ENCODE data around the gene DOK4. TPM values are rescaled to one million over a fixed set of nuclear protein-coding genes. Genes with fewer than 3 reads are reported as not detected.

The DOK4 gene
- total RNA-seq, 1 experiment from 2014 or later = 13.1 TPM

- Histone ChIP-seq H3K79me2 (ENCODE audit: insufficient read depth, low read length) (peaks cover 2% of the 10 kb centered on the region; the same call in 1 of the 2 replicates), H4K5ac (ENCODE audit: insufficient read length, low read depth, low read length) (no peak overlapping the region), H3K79me1 (ENCODE audit: insufficient read depth, low read depth, low read length, poor library complexity, severe bottlenecking) (peaks cover 5% of the 10 kb centered on the region), H2AFZ (ENCODE audit: low read length) (no peak overlapping the region), H2BK15ac (ENCODE audit: low read depth, low read length) (no peak overlapping the region), H3K4me2 (ENCODE audit: insufficient read depth, insufficient read length, low read length) (peak overlapping the region; percentile 68), H3K4me1 (ENCODE audit: insufficient read depth, low read length) (no peaks in the 10 kb centered on the region), H4K91ac (ENCODE audit: insufficient read length, low read depth, low read length) (no peak overlapping the region), H2AK5ac (ENCODE audit: insufficient read length, low read length) (no peak overlapping the region), H2BK12ac (ENCODE audit: insufficient read length, low read depth, low read length) (no peak overlapping the region), H4K8ac (replicated peaks; ENCODE audit: insufficient read length, low read depth, low read length) (no peak overlapping the region), H3K27ac (ENCODE audit: insufficient read length, low read depth, low read length) (no peak overlapping the region), H2BK5ac (ENCODE audit: insufficient read length, low read length) (no peak overlapping the region), H3K23me2 (ENCODE audit: insufficient read length, low read depth, low read length, poor library complexity, severe bottlenecking) (peaks cover 10% of the 10 kb centered on the region), H3K27me3 (ENCODE audit: insufficient read depth, low read length) (no peaks in the 10 kb centered on the region), H2BK20ac (ENCODE audit: low read depth, low read length, poor library complexity, severe bottlenecking) (no peak overlapping the region), H3K9ac (ENCODE audit: extremely low read depth, insufficient read length, low read length) (peak overlapping the region; percentile 79), H3K4ac (ENCODE audit: low read depth, low read length) (no peak overlapping the region), H3K14ac (ENCODE audit: insufficient read depth, low read length) (0 out of 2 replicates have a peak overlapping the region, but pooled peaks have one; percentile 59), H2BK120ac (ENCODE audit: low read depth, low read length, poor library complexity, severe bottlenecking) (no peak overlapping the region), H3T11ph (ENCODE audit: low read length) (no peak overlapping the region), H4K20me1 (ENCODE audit: control insufficient read depth, insufficient read depth, insufficient read length) (no peaks in the 10 kb centered on the region), H3K56ac (ENCODE audit: insufficient read length, low read depth, low read length) (no peak overlapping the region), H3K23ac (ENCODE audit: insufficient read length, low read depth, low read length) (no peak overlapping the region), H3K18ac (ENCODE audit: insufficient read length, low read depth, low read length) (peak overlapping the region; percentile 49), H3K9me3 (ENCODE audit: control insufficient read depth, low read depth, low read length) (no peaks in the 10 kb centered on the region)
- H3K9me3 Mint-ChIP-seq = peaks cover 0 to under 1% of the 10 kb centered on the region in 2 experiments; a peak in 1 of 5 replicates
- no CpG with 5 or more reads among the region's 28 CpGs for WGBS (ENCODE audit: extremely low coverage, insufficient read length, low lambda C conversion rate)
- H3K27me3 Mint-ChIP-seq (ENCODE audit: low read depth) = no peaks in the 10 kb centered on the region
- no peak for TF ChIP-seq CTCF (conservative IDR thresholded peaks at IDR 0.05)
- H3K36me3 Mint-ChIP-seq (ENCODE audit: insufficient read depth in 1 of 3, low read depth in 3 of 3) = peaks cover 7 to 12% (median 9%) of the 10 kb centered on the region in 3 experiments
- H3K4me1 Mint-ChIP-seq = peaks cover 7 to 15% of the 10 kb centered on the region in 2 experiments
- no peak for DNase-seq
- peak overlapping the region; percentile 13 to 89 (median 89); a peak in 4 of 7 replicates for H3K27ac Mint-ChIP-seq
- peak overlapping the region; percentile 89 to 94 for H3K4me3 Mint-ChIP-seq
Observed at GRCh38 chr16:57446531-57447185, 39.6 kb downstream of the DOK4 start.

Data from H9 (cell line).